Breast epithelium (tissue), 4 donors: Measurements from ENCODE around the gene EFL1. TPM values are rescaled to one million over a fixed set of nuclear protein-coding genes. Genes with fewer than 3 reads are reported as not detected.

Experiments
- DNase-seq, 2 donors: peaks; one replicate each; pipeline ENCODE4 v3.0.0-alpha.2; 2019; ENCODE audit warnings: low spot score in 2 of 2
- H3K27ac ChIP-seq, 2 donors: fragments of 200-600 bp; sonication (generic) in 1 of 2; one replicate each; pipeline ENCODE4 v1.5.1; 2016 to 2019; ENCODE audit warnings: mild to moderate bottlenecking in 1 of 2
- H3K27me3 ChIP-seq, 2 donors: fragments of 200-600 bp; sonication (generic) in 1 of 2; one replicate each; pipeline versions ENCODE4 v1.5.1 to v1.6.0; 2017 to 2019; ENCODE audit warnings: control low read depth in 1 of 2, mild to moderate bottlenecking in 1 of 2
- H3K36me3 ChIP-seq: fragments of 200-600 bp; one replicate; pipeline ENCODE4 v1.5.1; 2019
- H3K4me1 ChIP-seq, 2 donors: fragments of 200-600 bp; sonication (generic); one replicate each; pipeline ENCODE4 v1.5.1; 2016 to 2019; ENCODE audit warnings: control low read depth in 1 of 2
- H3K4me3 ChIP-seq, 3 donors: fragments of 200-600 bp; sonication (generic); 1 replicate in 2 of 3; 2 replicates in 1 of 3; pipeline ENCODE4 v1.5.1; 2016 to 2019; ENCODE audit warnings: mild to moderate bottlenecking in 3 of 3, moderate library complexity in 2 of 3
- H3K9me3 ChIP-seq, 2 donors: fragments of 200-600 bp; sonication (generic) in 1 of 2; one replicate each; pipeline ENCODE4 v1.5.1; 2016 to 2019; ENCODE audit warnings: control low read depth in 1 of 2
- POLR2A ChIP-seq: fragments of 450-650 bp; IDR thresholded peaks from one replicate; pipeline ENCODE4 v1.6.1; 2016; ENCODE audit warnings: antibody characterized with exemption, mild to moderate bottlenecking, moderate library complexity
- POLR2AphosphoS5 ChIP-seq, 3 donors: sonication (generic); formaldehyde crosslinking; IDR thresholded peaks; one replicate each; pipeline ENCODE4 v1.6.1; 2017; ENCODE audit warnings: antibody characterized with exemption in 3 of 3
- intact Hi-C: fragments of 100-400 bp; cut with DNase I; formaldehyde crosslinking; loops from one replicate; pipeline ENCODE4 v1.15.1; 2023; ENCODE audit warnings: low total_unique reads
- total RNA-seq, 3 donors: library from RNA; depleted of rRNA; stranded (reverse); fragments of >200 nt; gene quantifications; one replicate each; pipeline ENCODE4 v1.1.0, GENCODE V29; 2016
- TF ChIP-seq, protein P1 (sequence below), 3 donors: fragments of 450-650 bp; IDR thresholded peaks; one replicate each; pipeline ENCODE4 v1.5.1; 2016 to 2017; ENCODE audit warnings: antibody characterized with exemption in 3 of 3, mild to moderate bottlenecking in 3 of 3, moderate library complexity in 3 of 3

The EFL1 gene
- total RNA-seq, 3 donors from 2014 or later = 12.5 to 23.7 (median 22.9) TPM

DNA sequence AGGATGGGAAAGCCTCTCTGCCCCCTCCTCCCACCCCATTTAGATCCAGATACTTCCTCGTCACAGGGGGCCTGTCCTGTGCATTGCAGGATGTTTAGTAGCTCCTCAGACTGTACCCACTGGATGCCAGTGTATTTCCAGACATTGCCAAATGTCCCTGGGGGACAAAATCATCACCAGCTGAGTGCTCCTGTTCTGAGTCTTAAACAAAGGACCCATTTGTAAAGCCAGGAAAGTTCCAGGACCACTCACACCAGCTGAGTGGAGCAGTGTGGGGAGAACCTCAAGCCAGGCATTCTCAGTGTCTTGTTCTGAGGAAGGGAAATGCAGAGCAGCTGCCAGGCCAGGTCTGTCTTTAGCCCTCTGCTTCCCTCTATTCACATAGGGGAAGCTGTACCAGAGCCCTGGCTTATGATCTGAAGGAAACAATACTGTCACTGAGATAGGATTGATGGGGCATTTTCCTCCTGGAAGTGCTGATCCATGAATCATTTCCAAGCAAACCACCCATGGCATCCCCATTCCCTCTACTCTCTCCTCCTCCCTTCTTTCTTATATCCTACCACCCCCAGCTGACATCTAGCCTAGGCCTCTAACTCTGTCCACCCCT lies 149.3 kb downstream of the EFL1 start:
- DNase-seq = no peak
- intact Hi-C loops = no loop called here
- H3K9me3 ChIP-seq = no peaks in the 10 kb centered on the region

DNA sequence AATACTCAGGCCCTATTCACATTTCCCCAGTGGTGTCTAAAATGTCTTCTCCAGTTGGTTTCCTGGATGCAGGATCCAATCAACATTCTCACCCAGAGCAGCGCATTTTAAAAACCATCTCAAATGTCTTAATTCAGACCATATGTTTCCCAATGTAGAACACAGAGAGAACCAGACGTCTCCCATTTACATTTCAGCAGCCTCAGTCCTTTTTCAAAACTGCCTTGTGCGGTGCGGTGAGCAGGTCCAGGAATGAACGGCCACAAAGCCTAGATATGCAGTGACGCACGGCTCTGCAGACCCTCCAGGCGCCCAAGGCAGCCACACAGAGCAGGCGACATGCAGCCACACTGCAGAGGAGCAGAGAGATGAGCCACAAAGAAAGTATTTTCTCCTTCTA lies 150.6 kb downstream of the EFL1 start:
- TF ChIP-seq POLR2AphosphoS5 (IDR thresholded peaks at IDR 0.05) (no peak), POLR2A (no peak)
- TF ChIP-seq, protein P1, sequence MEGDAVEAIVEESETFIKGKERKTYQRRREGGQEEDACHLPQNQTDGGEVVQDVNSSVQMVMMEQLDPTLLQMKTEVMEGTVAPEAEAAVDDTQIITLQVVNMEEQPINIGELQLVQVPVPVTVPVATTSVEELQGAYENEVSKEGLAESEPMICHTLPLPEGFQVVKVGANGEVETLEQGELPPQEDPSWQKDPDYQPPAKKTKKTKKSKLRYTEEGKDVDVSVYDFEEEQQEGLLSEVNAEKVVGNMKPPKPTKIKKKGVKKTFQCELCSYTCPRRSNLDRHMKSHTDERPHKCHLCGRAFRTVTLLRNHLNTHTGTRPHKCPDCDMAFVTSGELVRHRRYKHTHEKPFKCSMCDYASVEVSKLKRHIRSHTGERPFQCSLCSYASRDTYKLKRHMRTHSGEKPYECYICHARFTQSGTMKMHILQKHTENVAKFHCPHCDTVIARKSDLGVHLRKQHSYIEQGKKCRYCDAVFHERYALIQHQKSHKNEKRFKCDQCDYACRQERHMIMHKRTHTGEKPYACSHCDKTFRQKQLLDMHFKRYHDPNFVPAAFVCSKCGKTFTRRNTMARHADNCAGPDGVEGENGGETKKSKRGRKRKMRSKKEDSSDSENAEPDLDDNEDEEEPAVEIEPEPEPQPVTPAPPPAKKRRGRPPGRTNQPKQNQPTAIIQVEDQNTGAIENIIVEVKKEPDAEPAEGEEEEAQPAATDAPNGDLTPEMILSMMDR (IDR thresholded peaks at IDR 0.05) = no peak
- intact Hi-C loops = no loop called here
- no peaks in the 10 kb centered on the region for H3K4me1 ChIP-seq
- no peak overlapping the region for H3K27ac ChIP-seq
- H3K27me3 ChIP-seq = no peaks in the 10 kb centered on the region
- H3K9me3 ChIP-seq = no peaks in the 10 kb centered on the region
- no peak overlapping the region for H3K4me3 ChIP-seq
- no peaks in the 10 kb centered on the region for H3K36me3 ChIP-seq
- DNase-seq = no peak

More for the DNA sequence above, 149.3 kb downstream of the EFL1 start:
- TF ChIP-seq POLR2AphosphoS5 (IDR thresholded peaks at IDR 0.05) (no peak), POLR2A (no peak)
- TF ChIP-seq, protein P1 (IDR thresholded peaks at IDR 0.05) = no peak
- Histone ChIP-seq H3K4me1 (no peaks in the 10 kb centered on the region), H3K4me3 (no peak overlapping the region), H3K27ac (peak overlapping the region in 1 of 2 donors; percentile 19), H3K36me3 (no peaks in the 10 kb centered on the region), H3K27me3 (no peaks in the 10 kb centered on the region)

DNA sequence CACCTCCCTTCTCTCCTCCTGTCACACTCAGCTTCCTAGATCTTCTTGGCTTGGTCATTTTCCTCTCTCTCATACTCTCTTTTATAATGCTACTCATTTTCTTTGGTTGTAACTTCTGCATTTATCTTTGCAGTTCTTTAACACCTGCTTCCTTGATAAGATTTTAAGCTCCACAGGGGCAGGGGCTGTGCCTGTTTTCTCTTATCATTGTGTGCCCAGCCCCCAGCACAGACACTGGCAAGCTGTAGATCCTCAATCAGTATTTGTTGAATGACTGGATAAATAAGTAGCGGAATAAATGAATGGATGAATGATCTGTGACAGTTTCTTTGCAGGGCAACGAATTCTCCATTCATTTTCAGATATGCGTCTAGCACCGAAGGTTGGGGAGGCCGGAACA lies 152.4 kb downstream of the EFL1 start:
- Histone ChIP-seq H3K4me3 (no peak overlapping the region), H3K27me3 (no peaks in the 10 kb centered on the region), H3K4me1 (no peaks in the 10 kb centered on the region), H3K36me3 (no peaks in the 10 kb centered on the region), H3K9me3 (no peaks in the 10 kb centered on the region), H3K27ac (no peak overlapping the region)
- DNase-seq = peak in 1 of 2 donors; percentile 6
- intact Hi-C loops = no loop called here
- TF ChIP-seq POLR2AphosphoS5 (IDR thresholded peaks at IDR 0.05) (no peak), POLR2A (no peak)
- TF ChIP-seq, protein P1 (IDR thresholded peaks at IDR 0.05) = no peak

DNA sequence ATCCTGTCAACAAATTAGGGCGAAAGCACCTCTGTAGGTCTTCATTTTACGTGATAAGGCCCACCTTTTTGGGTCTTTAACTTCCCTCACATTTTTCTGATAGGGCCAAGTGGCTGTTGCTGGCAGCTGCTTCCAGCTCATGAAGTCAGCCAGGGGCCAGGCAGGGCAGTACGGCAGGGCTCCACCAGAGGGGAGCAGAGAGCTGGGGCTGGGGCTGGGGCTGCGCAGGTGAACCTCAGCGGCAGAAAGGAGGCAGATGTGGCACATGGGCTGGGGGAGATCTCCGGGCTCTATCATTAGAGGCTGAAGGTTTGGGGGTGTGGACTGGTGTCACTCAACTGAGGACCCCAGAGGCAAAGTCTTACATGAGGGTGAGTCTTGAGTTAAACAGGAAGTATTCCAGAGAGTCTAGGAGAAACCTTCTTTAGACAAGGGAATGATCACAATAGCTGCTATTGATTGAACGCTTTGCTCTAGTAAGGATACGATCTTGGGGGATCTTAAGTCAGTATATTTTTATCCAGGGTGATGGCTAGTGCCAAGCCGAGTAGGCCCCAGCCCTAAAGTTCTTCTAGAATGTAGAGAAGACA lies 153.9 kb downstream of the EFL1 start:
- intact Hi-C loops = no loop called here
- Histone ChIP-seq H3K27me3 (no peaks in the 10 kb centered on the region), H3K27ac (no peak overlapping the region), H3K36me3 (no peaks in the 10 kb centered on the region), H3K9me3 (no peaks in the 10 kb centered on the region), H3K4me3 (no peak overlapping the region), H3K4me1 (no peaks in the 10 kb centered on the region)
- DNase-seq = peak; percentile 40 to 75
- TF ChIP-seq POLR2A (no peak), POLR2AphosphoS5 (IDR thresholded peaks at IDR 0.05) (no peak)
- TF ChIP-seq, protein P1 (IDR thresholded peaks at IDR 0.05) = peak; percentile 16 to 82 (median 60)

DNA sequence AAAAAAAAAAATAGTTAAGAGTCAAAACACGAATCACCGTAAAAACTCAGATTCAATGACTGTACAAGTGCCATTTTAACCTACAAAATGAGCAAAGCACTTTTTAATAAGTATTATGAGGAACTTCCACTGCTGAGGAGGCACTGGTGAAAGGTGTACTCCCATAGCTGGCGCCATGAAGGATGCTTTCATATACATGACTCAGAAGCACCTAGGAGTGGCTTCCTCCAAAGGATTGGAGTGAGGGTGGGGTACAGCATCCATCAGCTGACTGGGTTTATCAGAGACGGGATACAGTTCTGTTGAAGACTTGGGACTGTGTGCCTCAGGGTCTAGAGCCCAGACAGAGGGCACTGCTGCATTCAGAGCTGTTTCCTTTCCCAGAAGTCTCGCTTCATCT lies 155.9 kb downstream of the EFL1 start:
- Histone ChIP-seq H3K4me1 (no peaks in the 10 kb centered on the region), H3K9me3 (no peaks in the 10 kb centered on the region), H3K27me3 (no peaks in the 10 kb centered on the region), H3K4me3 (no peak overlapping the region), H3K27ac (no peak overlapping the region), H3K36me3 (no peaks in the 10 kb centered on the region)
- no peak for TF ChIP-seq POLR2AphosphoS5 (IDR thresholded peaks at IDR 0.05)
- TF ChIP-seq, protein P1 (IDR thresholded peaks at IDR 0.05) = no peak
- TF ChIP-seq POLR2A = no peak
- intact Hi-C loops = no loop called here
- DNase-seq = no peak
